Fibroblast of the aortic adventitia (primary cell): ENCODE data around the gene CNTNAP5. TPM values are rescaled to one million over a fixed set of nuclear protein-coding genes. Genes with fewer than 3 reads are reported as not detected.

ENCODE experiments used
- DNase-seq: peaks from one replicate; pipeline ENCODE4 v3.0.0-alpha.2; 2010; ENCODE audit warnings: low read depth
- H3K4me3 ChIP-seq: 2 replicates; pipeline ENCODE4 v1.5.1; 2011; ENCODE audit warnings: low read depth, mild to moderate bottlenecking, control low read depth, low read length, moderate library complexity
- CTCF ChIP-seq: IDR thresholded peaks from 2 replicates; pipeline ENCODE4 v1.5.1; 2011; ENCODE audit warnings: mild to moderate bottlenecking, low read length, control low read depth, inconsistent platforms; ENCODE audit not compliant: insufficient read depth
- total RNA-seq: library from RNA; depleted of rRNA; stranded (reverse); fragments of >200 nt; gene quantifications from 2 replicates; pipeline ENCODE4 v1.2.3, GENCODE V29; 2012; ENCODE audit warnings: low replicate concordance

CNTNAP5 gene
- total RNA-seq, 1 donor = under 0.01 TPM

- no peak overlapping the region for H3K4me3 ChIP-seq
- no peak for DNase-seq
- no peak for TF ChIP-seq CTCF
These were observed 751.2 kb downstream of the CNTNAP5 start for GRCh38 chr2:124776332-124776731.

- TF ChIP-seq CTCF = no peak
- DNase-seq = peak; percentile 2
- no peak overlapping the region for H3K4me3 ChIP-seq
These were observed 753.0 kb downstream of the CNTNAP5 start for GRCh38 chr2:124778076-124778475.

GRCh38 chr2:124796647-124797046, 771.6 kb downstream of the CNTNAP5 start:
- TF ChIP-seq CTCF = no peak
- H3K4me3 ChIP-seq = no peak overlapping the region
- no peak for DNase-seq

- DNase-seq = peak; percentile 1
These were observed 772.0 kb downstream of the CNTNAP5 start for GRCh38 chr2:124797049-124797448.

GRCh38 chr2:124798551-124798950, 773.5 kb downstream of the CNTNAP5 start:
- no peak for TF ChIP-seq CTCF
- no peak overlapping the region for H3K4me3 ChIP-seq
- DNase-seq = peak; percentile 8

More at GRCh38 chr2:124797049-124797448, 772.0 kb downstream of the CNTNAP5 start:
- no peak overlapping the region for H3K4me3 ChIP-seq
- TF ChIP-seq CTCF = no peak

- DNase-seq = peak; percentile 30
- peak; percentile 39 for TF ChIP-seq CTCF
- H3K4me3 ChIP-seq = no peak overlapping the region
These were observed 779.2 kb downstream of the CNTNAP5 start for GRCh38 chr2:124804014-124804940.
